Body of pancreas (tissue), 4 donors: ENCODE measurements around the gene HSD17B1. TPM values are rescaled to one million over a fixed set of nuclear protein-coding genes. Genes with fewer than 3 reads are reported as not detected.

Source experiments
- ATAC-seq: fragments of 150-250 bp; one replicate; pipeline ENCODE4 v1.9.1; 2016
- DNase-seq, 4 donors: peaks; one replicate each; pipeline ENCODE4 v3.0.0-alpha.2; 2019
- H3K27ac ChIP-seq, 4 donors: fragments of 200-600 bp; sonication (generic); 1 replicate in 3 of 4; 2 replicates in 1 of 4; pipeline versions ENCODE4 v1.5.1 to v1.6.1; 2016 to 2019; ENCODE audit warnings: mild to moderate bottlenecking in 1 of 4, mixed read lengths in 1 of 4, moderate library complexity in 1 of 4
- H3K27me3 ChIP-seq, 2 donors: fragments of 200-600 bp; sonication (generic); one replicate each; pipeline ENCODE4 v1.6.0; 2016; ENCODE audit warnings: mild to moderate bottlenecking in 1 of 2
- H3K36me3 ChIP-seq, 2 donors: fragments of 200-600 bp; sonication (generic); replicated peaks in 1 of 2; 2 replicates each; pipeline ENCODE4 v1.5.1; 2016; ENCODE audit warnings: low read depth in 2 of 2; ENCODE audit not compliant: insufficient read depth in 1 of 2
- H3K4me1 ChIP-seq: fragments of 200-600 bp; sonication (generic); one replicate; pipeline ENCODE4 v1.6.0; 2016
- H3K4me3 ChIP-seq, 2 donors: fragments of 200-600 bp; sonication (generic); 1 replicate in 1 of 2; 2 replicates in 1 of 2; pipeline ENCODE4 v1.5.1; 2016 to 2019
- H3K9me3 ChIP-seq, 3 donors: fragments of 200-600 bp; sonication (generic); 1 replicate in 2 of 3; 2 replicates in 1 of 3; pipeline ENCODE4 v1.5.1; 2016
- POLR2A ChIP-seq, 3 donors: fragments of 450-650 bp; IDR thresholded peaks; one replicate each; pipeline ENCODE4 v1.6.1; 2016; ENCODE audit warnings: antibody characterized with exemption in 3 of 3, mild to moderate bottlenecking in 2 of 3
- WGBS, 2 donors: methylation state at CpG; one replicate each; pipeline ENCODE4 v1.1.5; 2017; 5-methylcytosine and 5-hydroxymethylcytosine counted together
- intact Hi-C: fragments of 100-400 bp; cut with DNase I; formaldehyde crosslinking; loops from one replicate; pipeline ENCODE4 v1.15.1; 2023
- total RNA-seq, 2 donors: library from RNA; depleted of rRNA; stranded (reverse); fragments of >200 nt; gene quantifications; one replicate each; pipeline ENCODE4 v1.1.0, GENCODE V29; 2016
- TF ChIP-seq, protein P1 (sequence below), 7 experiments: fragments of 450-650 bp in 4 of 7; fragments of 200-600 bp in 3 of 7; sonication (generic) in 3 of 7; IDR thresholded peaks; one replicate each; pipeline ENCODE4 v1.5.1; 2016 to 2019; ENCODE audit warnings: antibody characterized with exemption in 7 of 7

The HSD17B1 gene
- total RNA-seq, 2 donors from 2014 or later: 0.78 to 9.2 TPM

DNA sequence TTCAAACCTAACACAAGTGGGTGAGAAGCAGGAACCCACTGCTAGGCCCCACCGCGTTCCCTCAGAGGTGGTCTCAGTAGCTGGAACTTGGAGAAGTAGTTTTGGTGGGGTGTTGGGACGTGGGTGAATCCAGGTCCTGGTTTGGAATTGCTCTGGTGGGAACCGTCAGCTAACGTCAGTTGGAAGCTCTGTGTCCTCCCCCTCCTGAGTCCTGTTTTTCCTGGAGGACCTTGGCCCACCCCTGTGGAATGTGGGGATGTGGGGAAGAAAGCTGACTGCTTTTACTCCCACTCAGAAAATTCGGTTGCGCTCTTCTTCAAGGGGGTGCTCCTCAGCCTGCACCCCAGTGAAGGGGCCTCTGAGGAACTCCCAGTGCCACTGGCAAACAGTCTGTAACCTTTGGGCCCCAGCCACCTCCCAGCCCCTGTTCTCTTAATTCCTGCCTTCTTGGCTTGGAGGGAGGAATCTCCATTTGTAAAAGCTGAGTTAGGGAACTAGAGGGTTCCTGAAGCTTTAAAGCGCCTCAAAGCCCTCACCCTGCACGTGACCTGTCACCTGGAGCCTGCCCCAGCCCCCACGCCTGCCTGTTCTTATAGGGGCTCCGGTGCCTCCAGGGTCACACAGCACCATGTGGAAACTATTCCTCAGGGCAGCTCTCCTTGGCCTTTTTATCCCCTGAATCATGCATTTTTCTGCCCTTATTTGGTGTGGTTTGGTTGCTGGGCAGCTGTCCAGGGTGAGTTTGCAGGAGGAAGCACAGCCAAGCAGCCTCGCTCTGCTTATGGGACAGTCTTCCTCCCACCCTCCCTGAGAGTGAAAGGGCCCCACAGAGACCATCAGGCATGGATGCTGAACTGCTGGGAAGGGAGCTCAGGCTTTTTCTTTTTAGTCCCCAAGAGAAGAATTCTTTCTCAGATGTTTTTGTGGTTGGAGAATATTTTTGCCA is 32.9 kb upstream of the HSD17B1 start:
- TF ChIP-seq, protein P1, sequence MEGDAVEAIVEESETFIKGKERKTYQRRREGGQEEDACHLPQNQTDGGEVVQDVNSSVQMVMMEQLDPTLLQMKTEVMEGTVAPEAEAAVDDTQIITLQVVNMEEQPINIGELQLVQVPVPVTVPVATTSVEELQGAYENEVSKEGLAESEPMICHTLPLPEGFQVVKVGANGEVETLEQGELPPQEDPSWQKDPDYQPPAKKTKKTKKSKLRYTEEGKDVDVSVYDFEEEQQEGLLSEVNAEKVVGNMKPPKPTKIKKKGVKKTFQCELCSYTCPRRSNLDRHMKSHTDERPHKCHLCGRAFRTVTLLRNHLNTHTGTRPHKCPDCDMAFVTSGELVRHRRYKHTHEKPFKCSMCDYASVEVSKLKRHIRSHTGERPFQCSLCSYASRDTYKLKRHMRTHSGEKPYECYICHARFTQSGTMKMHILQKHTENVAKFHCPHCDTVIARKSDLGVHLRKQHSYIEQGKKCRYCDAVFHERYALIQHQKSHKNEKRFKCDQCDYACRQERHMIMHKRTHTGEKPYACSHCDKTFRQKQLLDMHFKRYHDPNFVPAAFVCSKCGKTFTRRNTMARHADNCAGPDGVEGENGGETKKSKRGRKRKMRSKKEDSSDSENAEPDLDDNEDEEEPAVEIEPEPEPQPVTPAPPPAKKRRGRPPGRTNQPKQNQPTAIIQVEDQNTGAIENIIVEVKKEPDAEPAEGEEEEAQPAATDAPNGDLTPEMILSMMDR (IDR thresholded peaks at IDR 0.05): no peak
- peak in 1 of 3 donors; percentile 7 for TF ChIP-seq POLR2A (IDR thresholded peaks at IDR 0.05)
- H3K4me3 ChIP-seq: no peak overlapping the region

DNA sequence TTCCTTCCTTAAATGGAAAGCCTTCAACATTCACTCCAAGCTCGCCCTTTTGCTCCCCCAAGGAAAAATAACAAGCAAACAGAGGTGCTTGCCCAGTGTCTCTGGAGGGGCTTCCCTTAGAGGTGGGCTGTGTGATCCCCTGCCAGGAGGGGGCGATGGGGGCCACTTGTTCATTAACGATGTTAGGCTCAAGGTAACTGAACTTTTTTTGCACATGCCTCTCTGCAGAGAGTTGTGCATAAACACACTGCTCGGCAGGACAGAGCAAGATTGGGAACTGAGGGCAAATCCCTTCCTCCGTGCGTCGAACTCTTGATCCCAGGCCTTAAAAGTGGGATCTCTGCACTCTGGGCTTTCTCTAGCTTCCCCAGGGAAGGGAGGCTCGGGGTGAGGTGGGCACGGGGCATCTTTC is 32.2 kb upstream of the HSD17B1 start:
- ATAC-seq (no peak), DNase-seq (peak in 1 of 4 donors; percentile 36)
- intact Hi-C loops: no loop called here
- TF ChIP-seq POLR2A (IDR thresholded peaks at IDR 0.05): no peak
- TF ChIP-seq, protein P1 (IDR thresholded peaks at IDR 0.05): no peak
- no peaks in the 10 kb centered on the region for H3K9me3 ChIP-seq
- no peak overlapping the region for H3K4me3 ChIP-seq
- no peaks in the 10 kb centered on the region for H3K27me3 ChIP-seq
- H3K27ac ChIP-seq: peak overlapping the region; percentile 19 to 80 (median 70)
- peaks cover 40% of the 10 kb centered on the region for H3K4me1 ChIP-seq
- H3K36me3 ChIP-seq: no peaks in the 10 kb centered on the region
- 62 to 69% methylated on average over 9 of the region's 9 CpGs for WGBS, 2 donors

More for the DNA sequence above, 32.9 kb upstream of the HSD17B1 start:
- Histone ChIP-seq H3K9me3 (no peaks in the 10 kb centered on the region), H3K27me3 (no peaks in the 10 kb centered on the region), H3K27ac (peak overlapping the region; percentile 44 to 80 (median 70)), H3K36me3 (no peaks in the 10 kb centered on the region), H3K4me1 (peaks cover 40% of the 10 kb centered on the region)
- 54 to 60% methylated on average over 12 of the region's 12 CpGs for WGBS, 2 donors
- DNase-seq: peak; percentile 64 to 81 (median 74)
- ATAC-seq: peak; percentile 59
- intact Hi-C loops: loop anchor here (10.0 kb wide), 1 partner anchor 205 kb away; no protein-coding TSS in a partner anchor

DNA sequence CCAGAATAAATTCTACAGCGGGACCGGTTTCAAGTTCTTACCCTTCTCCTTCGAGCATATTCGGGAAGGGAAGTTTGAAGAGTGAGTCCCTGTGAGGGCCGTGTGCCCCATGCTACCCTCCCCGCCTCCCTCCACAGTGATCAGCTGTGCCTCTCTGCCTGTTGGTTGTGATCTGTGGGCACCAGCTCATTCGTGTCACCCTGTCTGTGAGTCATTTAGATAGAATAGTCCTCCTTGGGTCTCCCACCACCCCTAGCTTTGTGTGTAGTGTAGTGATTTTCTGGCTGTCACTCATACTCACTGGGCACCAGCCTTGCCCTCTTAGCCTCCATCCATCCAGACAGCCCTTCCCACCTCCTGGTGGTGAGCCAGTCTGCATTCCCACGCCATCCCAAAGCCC is 31.7 kb upstream of the HSD17B1 start:
- no peak for ATAC-seq
- 69 to 83% methylated on average over 8 of the region's 8 CpGs for whole genome bisulfite sequencing, 2 donors
- no peaks in the 10 kb centered on the region for H3K27me3 ChIP-seq
- intact Hi-C loops: no loop called here
- peak overlapping the region; percentile 8 to 80 (median 70) for H3K27ac ChIP-seq
- H3K36me3 ChIP-seq: no peaks in the 10 kb centered on the region
- no peak overlapping the region for H3K4me3 ChIP-seq
- no peaks in the 10 kb centered on the region for H3K9me3 ChIP-seq
- DNase-seq: no peak
- peaks cover 40% of the 10 kb centered on the region for H3K4me1 ChIP-seq
- TF ChIP-seq, protein P1 (IDR thresholded peaks at IDR 0.05): no peak
- TF ChIP-seq POLR2A (IDR thresholded peaks at IDR 0.05): no peak

DNA sequence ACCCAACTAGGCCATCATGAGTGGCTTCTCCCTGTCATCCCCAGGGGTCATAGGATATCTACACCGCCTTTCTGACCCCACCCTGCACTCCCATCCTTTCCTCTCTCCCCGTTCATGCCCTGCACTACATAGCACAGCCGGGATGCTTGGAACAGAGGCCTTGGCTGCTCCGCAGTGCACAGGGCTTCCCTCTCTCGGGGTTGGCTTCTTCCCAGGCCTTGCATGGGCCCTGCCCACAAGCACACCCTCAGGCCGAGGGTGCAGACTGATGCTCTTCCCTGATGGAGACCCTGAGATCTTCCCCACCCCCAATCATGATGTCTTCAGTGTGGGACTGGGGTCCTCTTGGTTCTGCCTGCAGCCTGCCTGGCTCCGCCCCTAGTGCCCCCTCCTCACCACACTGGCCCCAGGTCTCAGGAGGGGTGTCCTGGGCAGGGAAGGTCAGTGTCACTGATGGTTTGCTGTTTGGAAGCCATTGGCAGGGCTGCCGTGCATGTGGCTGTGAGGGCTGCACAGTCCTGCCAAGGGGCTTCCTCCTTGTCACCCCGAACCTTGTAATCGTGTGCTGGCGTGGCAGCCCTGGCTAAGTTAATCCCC is 31.0 kb upstream of the HSD17B1 start:
- no peaks in the 10 kb centered on the region for H3K9me3 ChIP-seq
- TF ChIP-seq, protein P1 (IDR thresholded peaks at IDR 0.05): no peak
- TF ChIP-seq POLR2A (IDR thresholded peaks at IDR 0.05): no peak
- intact Hi-C loops: no loop called here
- no peak overlapping the region for H3K4me3 ChIP-seq
- no peaks in the 10 kb centered on the region for H3K27me3 ChIP-seq
- DNase-seq (no peak), ATAC-seq (no peak)
- peaks cover 40% of the 10 kb centered on the region for H3K4me1 ChIP-seq
- H3K27ac ChIP-seq: peak overlapping the region in 1 of 4 donors; percentile 76
- WGBS, 2 donors: 82 to 90% methylated on average over 8 to 10 of the region's 11 CpGs
- no peaks in the 10 kb centered on the region for H3K36me3 ChIP-seq
